ENCODE measurements around the gene ADGRG6.
"Not testable (repeated sequence)": the region's sequence is repeated elsewhere in the genome, so short reads cannot be mapped to it uniquely, and the experiment has no call there.

ADGRG6 gene

DNA sequence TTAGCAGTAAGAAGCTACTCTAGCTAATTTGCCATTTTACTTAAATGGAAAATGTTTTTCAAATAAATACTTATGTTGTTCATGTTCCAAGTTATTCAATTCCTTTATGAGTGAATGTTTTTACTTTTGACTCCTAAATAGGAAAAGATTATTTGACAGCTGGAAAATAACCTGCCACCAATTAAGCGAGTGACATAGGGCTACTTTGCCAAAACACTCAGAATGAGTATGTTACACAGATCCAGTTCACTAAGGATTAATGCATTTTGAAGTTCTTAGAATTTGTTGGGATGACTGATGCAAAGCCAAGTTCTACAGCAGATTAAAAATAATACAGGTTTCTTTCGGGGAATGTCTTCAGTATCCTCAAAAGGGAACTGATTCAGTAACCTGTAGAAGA, 144.4 kb downstream of the ADGRG6 start:
- Histone ChIP-seq H3F3A (ENCODE audit: insufficient read depth) (no peaks in the 10 kb centered on the region), H3K4me2 (ENCODE audit: low read depth, low read length, poor library complexity, severe bottlenecking) (no peak overlapping the region)

DNA sequence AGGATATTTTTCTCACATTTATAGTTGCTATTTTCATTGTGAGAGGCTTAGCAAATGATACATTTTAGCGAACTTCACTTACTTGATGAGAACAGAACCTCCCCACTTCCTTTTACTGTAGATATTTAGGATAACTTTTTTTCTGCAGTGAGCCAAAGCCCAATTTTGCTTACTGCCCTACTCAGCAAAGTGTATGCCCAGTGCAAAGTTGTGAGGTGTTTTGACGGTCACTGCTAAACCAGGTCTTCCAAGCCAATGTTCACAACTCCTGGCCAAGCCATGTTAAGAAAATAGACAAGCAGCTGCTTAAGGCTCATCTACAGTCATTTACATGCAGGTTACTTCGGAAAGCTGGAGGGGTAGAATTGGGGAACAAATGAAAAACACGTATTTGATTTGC, 144.8 kb downstream of the ADGRG6 start:
- no peaks in the 10 kb centered on the region for H4K20me1 ChIP-seq (ENCODE audit: low read depth, low read length)
- H2AFZ ChIP-seq (ENCODE audit: low read depth, low read length, severe bottlenecking), result no peak overlapping the region
- H3K79me2 ChIP-seq (ENCODE audit: insufficient read depth, low read length), result no peaks in the 10 kb centered on the region
- H3K4me3 ChIP-seq (ENCODE audit: insufficient read depth, low read length, poor library complexity, severe bottlenecking), result no peak overlapping the region
- TF ChIP-seq, protein P1, sequence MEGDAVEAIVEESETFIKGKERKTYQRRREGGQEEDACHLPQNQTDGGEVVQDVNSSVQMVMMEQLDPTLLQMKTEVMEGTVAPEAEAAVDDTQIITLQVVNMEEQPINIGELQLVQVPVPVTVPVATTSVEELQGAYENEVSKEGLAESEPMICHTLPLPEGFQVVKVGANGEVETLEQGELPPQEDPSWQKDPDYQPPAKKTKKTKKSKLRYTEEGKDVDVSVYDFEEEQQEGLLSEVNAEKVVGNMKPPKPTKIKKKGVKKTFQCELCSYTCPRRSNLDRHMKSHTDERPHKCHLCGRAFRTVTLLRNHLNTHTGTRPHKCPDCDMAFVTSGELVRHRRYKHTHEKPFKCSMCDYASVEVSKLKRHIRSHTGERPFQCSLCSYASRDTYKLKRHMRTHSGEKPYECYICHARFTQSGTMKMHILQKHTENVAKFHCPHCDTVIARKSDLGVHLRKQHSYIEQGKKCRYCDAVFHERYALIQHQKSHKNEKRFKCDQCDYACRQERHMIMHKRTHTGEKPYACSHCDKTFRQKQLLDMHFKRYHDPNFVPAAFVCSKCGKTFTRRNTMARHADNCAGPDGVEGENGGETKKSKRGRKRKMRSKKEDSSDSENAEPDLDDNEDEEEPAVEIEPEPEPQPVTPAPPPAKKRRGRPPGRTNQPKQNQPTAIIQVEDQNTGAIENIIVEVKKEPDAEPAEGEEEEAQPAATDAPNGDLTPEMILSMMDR (IDR thresholded peaks at IDR 0.05; ENCODE audit: insufficient read depth, low read length, poor library complexity, severe bottlenecking), result no peak
- no peak for TF ChIP-seq EZH2phosphoT487 (conservative IDR thresholded peaks at IDR 0.05; ENCODE audit: low read length)
- no peak overlapping the region for H3K9ac ChIP-seq (ENCODE audit: low read length)
- no peaks in the 10 kb centered on the region for H3K27me3 ChIP-seq (ENCODE audit: low read length)
- no peak overlapping the region for H3K4me2 ChIP-seq (ENCODE audit: low read depth, low read length, poor library complexity, severe bottlenecking)
- H3K27ac ChIP-seq (ENCODE audit: low read depth, low read length), result no peak overlapping the region
- no peaks in the 10 kb centered on the region for H3K36me3 ChIP-seq (ENCODE audit: low read length)
- H3F3A ChIP-seq (ENCODE audit: insufficient read depth), result no peaks in the 10 kb centered on the region
- no peaks in the 10 kb centered on the region for H3K9me3 ChIP-seq (ENCODE audit: insufficient read depth, low read length)
- H3K9me2 ChIP-seq (replicated peaks; ENCODE audit: insufficient read depth, low read length), result no peaks in the 10 kb centered on the region

More for the DNA sequence above, 144.4 kb downstream of the ADGRG6 start:
- Histone ChIP-seq H3K27me3 (ENCODE audit: low read length) (no peaks in the 10 kb centered on the region), H3K27ac (ENCODE audit: low read depth, low read length) (no peak overlapping the region), H3K9me3 (ENCODE audit: insufficient read depth, low read length) (no peaks in the 10 kb centered on the region), H3K36me3 (ENCODE audit: low read length) (no peaks in the 10 kb centered on the region), H2AFZ (ENCODE audit: low read depth, low read length, severe bottlenecking) (no peak overlapping the region), H3K79me2 (ENCODE audit: insufficient read depth, low read length) (no peaks in the 10 kb centered on the region), H3K9me2 (replicated peaks; ENCODE audit: insufficient read depth, low read length) (no peaks in the 10 kb centered on the region), H3K4me3 (ENCODE audit: insufficient read depth, low read length, poor library complexity, severe bottlenecking) (no peak overlapping the region), H4K20me1 (ENCODE audit: low read depth, low read length) (no peaks in the 10 kb centered on the region), H3K9ac (ENCODE audit: low read length) (no peak overlapping the region)
- TF ChIP-seq, protein P1 (IDR thresholded peaks at IDR 0.05; ENCODE audit: insufficient read depth, low read length, poor library complexity, severe bottlenecking), result no peak
- TF ChIP-seq EZH2phosphoT487 (conservative IDR thresholded peaks at IDR 0.05; ENCODE audit: low read length), result no peak

DNA sequence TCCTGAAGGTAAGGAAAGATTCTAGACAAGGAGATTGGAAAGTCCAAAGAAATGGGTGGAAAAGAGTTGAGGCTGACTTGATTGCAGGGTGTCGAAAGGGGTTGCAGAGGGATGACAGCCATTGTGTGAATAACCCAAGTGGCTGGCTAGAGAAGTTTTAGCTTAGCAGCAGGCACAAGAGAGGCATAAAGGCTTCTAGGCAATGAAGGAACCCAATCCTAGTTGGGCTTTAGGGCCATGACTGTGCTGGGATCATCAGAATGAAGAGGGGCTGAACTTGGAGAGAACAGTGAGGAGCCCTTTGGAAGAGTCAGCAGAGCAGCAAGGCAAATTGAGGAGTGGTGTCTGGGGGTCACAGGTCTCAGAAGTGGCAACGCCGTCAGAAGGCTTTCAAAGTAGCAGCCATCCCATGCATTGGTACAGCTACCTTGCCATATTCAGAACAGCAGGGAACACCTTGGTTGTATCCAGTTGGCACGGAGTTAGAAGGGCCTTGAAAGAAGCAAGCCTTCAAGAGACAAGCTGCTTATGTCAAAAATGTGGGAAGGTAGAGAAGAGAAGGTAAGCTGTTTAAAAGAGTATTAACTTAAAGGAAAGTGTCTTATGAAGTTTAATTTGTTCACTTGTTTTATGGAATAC, 146.4 kb downstream of the ADGRG6 start:
- Histone ChIP-seq H3F3A (ENCODE audit: insufficient read depth) (no peaks in the 10 kb centered on the region), H3K36me3 (ENCODE audit: low read length) (no peaks in the 10 kb centered on the region)
- TF ChIP-seq, protein P1 (IDR thresholded peaks at IDR 0.05; ENCODE audit: insufficient read depth, low read length, poor library complexity, severe bottlenecking), result no peak
- no peak for TF ChIP-seq EZH2phosphoT487 (conservative IDR thresholded peaks at IDR 0.05; ENCODE audit: low read length)

DNA sequence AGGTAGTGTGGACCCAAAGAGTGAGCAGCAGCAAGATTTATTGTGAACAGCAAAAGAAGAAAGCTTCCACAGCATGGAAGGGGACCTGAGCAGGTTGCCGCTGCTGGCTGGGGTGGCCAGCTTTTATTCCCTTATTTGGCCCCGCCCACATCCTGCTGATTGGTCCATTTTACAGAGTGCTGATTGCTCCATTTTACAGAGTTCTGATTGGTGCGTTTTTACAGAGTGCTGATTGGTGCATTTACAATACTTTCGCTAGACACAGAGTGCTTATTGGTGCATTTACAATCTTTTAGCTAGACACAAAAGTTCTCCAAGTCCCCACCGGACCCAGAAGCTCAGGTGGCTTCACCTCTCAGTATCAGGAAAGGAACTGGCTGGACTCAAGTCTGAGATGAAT, 149.0 kb downstream of the ADGRG6 start:
- H3K9me3 ChIP-seq (ENCODE audit: insufficient read depth, low read length); H4K20me1 ChIP-seq (ENCODE audit: low read depth, low read length); H3K9me2 ChIP-seq (replicated peaks; ENCODE audit: insufficient read depth, low read length); H3K79me2 ChIP-seq (ENCODE audit: insufficient read depth, low read length); H3F3A ChIP-seq (ENCODE audit: insufficient read depth); H3K27me3 ChIP-seq (ENCODE audit: low read length); H3K27ac ChIP-seq (ENCODE audit: low read depth, low read length); H3K36me3 ChIP-seq (ENCODE audit: low read length); H3K9ac ChIP-seq (ENCODE audit: low read length); H3K4me3 ChIP-seq (ENCODE audit: insufficient read depth, low read length, poor library complexity, severe bottlenecking); H2AFZ ChIP-seq (ENCODE audit: low read depth, low read length, severe bottlenecking); H3K4me2 ChIP-seq (ENCODE audit: low read depth, low read length, poor library complexity, severe bottlenecking): not testable (repeated sequence)

More for the DNA sequence above, 146.4 kb downstream of the ADGRG6 start:
- no peak overlapping the region for H3K4me3 ChIP-seq (ENCODE audit: insufficient read depth, low read length, poor library complexity, severe bottlenecking)
- H3K9me2 ChIP-seq (replicated peaks; ENCODE audit: insufficient read depth, low read length), result no peaks in the 10 kb centered on the region; the same call in 1 of the 2 replicates
- H4K20me1 ChIP-seq (ENCODE audit: low read depth, low read length), result no peaks in the 10 kb centered on the region
- H2AFZ ChIP-seq (ENCODE audit: low read depth, low read length, severe bottlenecking), result no peak overlapping the region
- no peak overlapping the region for H3K9ac ChIP-seq (ENCODE audit: low read length)
- no peaks in the 10 kb centered on the region for H3K9me3 ChIP-seq (ENCODE audit: insufficient read depth, low read length)
- no peak overlapping the region for H3K27ac ChIP-seq (ENCODE audit: low read depth, low read length)
- H3K79me2 ChIP-seq (ENCODE audit: insufficient read depth, low read length), result no peaks in the 10 kb centered on the region
- no peak overlapping the region for H3K4me2 ChIP-seq (ENCODE audit: low read depth, low read length, poor library complexity, severe bottlenecking)
- no peaks in the 10 kb centered on the region for H3K27me3 ChIP-seq (ENCODE audit: low read length)
